H1 (cell line): ENCODE measurements around the gene RPL38. TPM values are rescaled to one million over a fixed set of nuclear protein-coding genes. Genes with fewer than 3 reads are reported as not detected.

Source experiments
- CTCF ChIA-PET: fragments of 300-600 bp; sonication (Branson Sonifier 250); formaldehyde crosslinking; loops from one replicate; lab custom pipeline; 2021; ENCODE audit not compliant: partially characterized antibody; lab: Charles Lee
- POLR2A ChIA-PET: fragments of 300-600 bp; sonication (Branson Sonifier 250); formaldehyde crosslinking; loops from one replicate; lab custom pipeline; 2021; ENCODE audit warnings: inconsistent platforms; ENCODE audit not compliant: partially characterized antibody; lab: Charles Lee
- DNase-seq, 2 experiments: peaks; one replicate each; pipeline versions ENCODE4 v3.0.0 to v3.0.0-alpha.2; 2010 to 2022; ENCODE audit warnings: low spot score in 2 of 2, low read depth in 1 of 2, mixed read lengths in 1 of 2
- FAIRE-seq: peaks from 2 replicates; lab custom pipeline; 2011; peaks lifted over from hg19 to GRCh38; lab: Jason Lieb, UNC
- H2AFZ ChIP-seq: 2 replicates; pipeline ENCODE4 v1.8.1; 2012; ENCODE audit warnings: low read length, inconsistent platforms
- H2AK5ac ChIP-seq: 2 replicates; pipeline ENCODE4 v1.6.1; 2013; ENCODE audit warnings: low read depth, low read length
- H2BK120ac ChIP-seq: replicated peaks from 2 replicates; pipeline ENCODE3; 2013; ENCODE audit warnings: low read depth, low read length, inconsistent platforms
- H2BK12ac ChIP-seq: 2 replicates; pipeline ENCODE4 v1.6.1; 2013; ENCODE audit warnings: low read depth, low read length
- H2BK15ac ChIP-seq: 2 replicates; pipeline ENCODE4 v1.6.1; 2013; ENCODE audit warnings: low read length
- H2BK20ac ChIP-seq: 2 replicates; pipeline ENCODE4 v1.6.1; 2013; ENCODE audit warnings: low read length
- H2BK5ac ChIP-seq: 2 replicates; pipeline ENCODE4 v1.6.1; 2013; ENCODE audit warnings: low read depth, low read length
- H3K14ac ChIP-seq: 2 replicates; pipeline ENCODE4 v1.6.1; 2013; ENCODE audit warnings: inconsistent platforms; ENCODE audit not compliant: insufficient read length
- H3K18ac ChIP-seq: 2 replicates; pipeline ENCODE4 v1.6.1; 2013; ENCODE audit warnings: low read length; ENCODE audit errors: extremely low read depth
- H3K23ac ChIP-seq: 2 replicates; pipeline ENCODE4 v1.6.1; 2013; ENCODE audit warnings: inconsistent platforms; ENCODE audit not compliant: insufficient read length
- H3K23me2 ChIP-seq: 2 replicates; pipeline ENCODE4 v1.6.1; 2013; ENCODE audit warnings: low read depth, low read length
- H3K27ac ChIP-seq: 2 replicates; pipeline ENCODE4 v1.6.1; 2011; ENCODE audit warnings: low read depth, low read length, inconsistent platforms
- H3K27me3 ChIP-seq, 4 experiments: replicated peaks in 1 of 4; 1 replicate in 1 of 4; 2 replicates in 3 of 4; pipeline versions ENCODE4 v1.6.1 to v1.8.1; 2011 to 2013; ENCODE audit warnings: low read length in 3 of 4, mild to moderate bottlenecking in 3 of 4, inconsistent platforms in 2 of 4, mixed read lengths in 2 of 4, moderate library complexity in 1 of 4; ENCODE audit not compliant: control insufficient read depth in 3 of 4, insufficient read depth in 3 of 4; ENCODE audit errors: extremely low read depth in 1 of 4
- H3K36me3 ChIP-seq, 4 experiments: 2 replicates each; pipeline versions ENCODE4 v1.6.1 to v1.8.1; 2011 to 2013; ENCODE audit warnings: mild to moderate bottlenecking in 4 of 4, low read length in 3 of 4, moderate library complexity in 2 of 4, control low read depth in 1 of 4, inconsistent platforms in 1 of 4; ENCODE audit not compliant: insufficient read depth in 4 of 4, control insufficient read depth in 2 of 4
- H3K4ac ChIP-seq: replicated peaks from 2 replicates; pipeline ENCODE3; 2013; ENCODE audit warnings: low read length, low read depth, mixed read lengths, inconsistent platforms; ENCODE audit not compliant: insufficient read length
- H3K4me1 ChIP-seq, 4 experiments: replicated peaks in 1 of 4; 1 replicate in 1 of 4; 2 replicates in 3 of 4; pipeline versions ENCODE4 v1.6.1 to v1.8.1; 2011 to 2013; ENCODE audit warnings: low read length in 3 of 4, inconsistent platforms in 2 of 4, mixed read lengths in 1 of 4; ENCODE audit not compliant: insufficient read depth in 4 of 4, control insufficient read depth in 3 of 4
- H3K4me2 ChIP-seq, 2 experiments: 2 replicates each; pipeline versions ENCODE4 v1.6.1 to v1.8.1; 2011 to 2013; ENCODE audit warnings: low read depth in 2 of 2, low read length in 2 of 2, control low read depth in 1 of 2, inconsistent platforms in 1 of 2, mild to moderate bottlenecking in 1 of 2; ENCODE audit not compliant: insufficient read depth in 1 of 2
- H3K4me3 ChIP-seq, 4 experiments: fragments of 200-600, 300-600 bp in 1 of 4; sonication (generic), shearing (Covaris generic), sonication (Bioruptor Twin) in 1 of 4; 2 replicates each; pipeline versions ENCODE4 v1.5.1 to v1.8.1; 2011 to 2016; ENCODE audit warnings: low read length in 4 of 4, low read depth in 3 of 4, control low read depth in 2 of 4, inconsistent platforms in 2 of 4, mild to moderate bottlenecking in 2 of 4, mixed read lengths in 1 of 4, moderate library complexity in 1 of 4; ENCODE audit not compliant: insufficient read depth in 2 of 4; ENCODE audit errors: extremely low read depth in 1 of 4
- H3K56ac ChIP-seq: replicated peaks from 2 replicates; pipeline ENCODE3; 2013; ENCODE audit warnings: low read depth, mild to moderate bottlenecking, mixed read lengths, low read length, inconsistent platforms; ENCODE audit not compliant: insufficient read length
- H3K79me1 ChIP-seq: 2 replicates; pipeline ENCODE4 v1.6.1; 2013; ENCODE audit warnings: low read depth, low read length, control low read depth
- H3K79me2 ChIP-seq, 2 experiments: 2 replicates each; pipeline versions ENCODE4 v1.6.1 to v1.8.1; 2012 to 2013; ENCODE audit warnings: low read length in 2 of 2, mild to moderate bottlenecking in 2 of 2, inconsistent platforms in 1 of 2; ENCODE audit not compliant: insufficient read depth in 2 of 2, control insufficient read depth in 1 of 2
- H3K9ac ChIP-seq, 4 experiments: replicated peaks in 1 of 4; 1 replicate in 1 of 4; 2 replicates in 3 of 4; pipeline versions ENCODE4 v1.6.1 to v1.8.1; 2011 to 2013; ENCODE audit warnings: low read depth in 3 of 4, low read length in 3 of 4, control low read depth in 2 of 4, mild to moderate bottlenecking in 2 of 4, moderate library complexity in 2 of 4, inconsistent platforms in 1 of 4; ENCODE audit errors: extremely low read depth in 1 of 4
- H3K9me3 ChIP-seq, 2 experiments: 2 replicates each; pipeline versions ENCODE4 v1.6.1 to v1.8.1; 2012 to 2013; ENCODE audit warnings: mild to moderate bottlenecking in 2 of 2, moderate library complexity in 2 of 2, control low read depth in 1 of 2, inconsistent platforms in 1 of 2, low read depth in 1 of 2, low read length in 1 of 2, mixed read lengths in 1 of 2; ENCODE audit not compliant: insufficient read depth in 2 of 2
- H4K20me1 ChIP-seq, 2 experiments: replicated peaks in 1 of 2; 2 replicates each; pipeline versions ENCODE3 to v1.8.1; 2011 to 2013; ENCODE audit warnings: inconsistent platforms in 2 of 2, low read length in 2 of 2, mild to moderate bottlenecking in 1 of 2; ENCODE audit not compliant: insufficient read depth in 2 of 2, control insufficient read depth in 1 of 2
- H4K5ac ChIP-seq: 2 replicates; pipeline ENCODE4 v1.6.1; 2013; ENCODE audit warnings: low read length, low read depth, mixed read lengths, inconsistent platforms; ENCODE audit not compliant: insufficient read length
- H4K8ac ChIP-seq: 2 replicates; pipeline ENCODE4 v1.8.0; 2013; ENCODE audit warnings: mild to moderate bottlenecking, moderate library complexity, low read length, inconsistent platforms; ENCODE audit not compliant: insufficient read depth; ENCODE audit errors: extremely low read depth
- H4K91ac ChIP-seq: replicated peaks from 2 replicates; pipeline ENCODE3; 2013; ENCODE audit warnings: low read length, mixed read lengths, inconsistent platforms; ENCODE audit not compliant: insufficient read length
- WGBS, 2 experiments: shearing (Covaris generic) in 1 of 2; methylation state at CpG; one replicate each; pipeline versions ENCODE4 v1.1.6 to v1.1.7; 2013 to 2015; ENCODE audit warnings: low lambda C conversion rate in 2 of 2, mixed read lengths in 2 of 2, inconsistent platforms in 1 of 2, low coverage in 1 of 2, missing lambda C conversion rate in 1 of 2; ENCODE audit not compliant: insufficient replicate concordance in 2 of 2, insufficient coverage in 1 of 2, insufficient read length in 1 of 2; ENCODE audit errors: extremely low coverage in 1 of 2, missing lambda C conversion rate in 1 of 2; 5-methylcytosine and 5-hydroxymethylcytosine counted together
- polyA plus RNA-seq, 7 experiments: library from polyadenylated mRNA; depleted of rRNA in 3 of 7; stranded (reverse) in 5 of 7; unstranded in 2 of 7; fragments of >200 nt in 5 of 7; fragments of 200-250 nt in 2 of 7; gene quantifications; 1 replicate in 5 of 7; 2 replicates in 1 of 7; 4 replicates in 1 of 7; pipeline versions ENCODE4 v1.2.1 to v1.2.3, GENCODE V29; 2011 to 2013; ENCODE audit warnings: missing spikeins in 2 of 7, mixed read lengths in 2 of 7
- total RNA-seq: library from RNA; stranded (reverse); fragmentation: NEBNext Ultra II Directional; extraction: Animal tissue kit (Norgen Biotek cat#: 25700); gene quantifications from 2 replicates; pipeline ENCODE4 v1.2.1, GENCODE V29; 2021

Gene RPL38
- total and polyA plus RNA-seq, 2 of the 8 experiments (the other 6 are each of a cell fraction or from before 2014, with no cell fraction given) = 412 to 1,195 TPM

GRCh38 chr17:74215342-74215727 is 11.9 kb downstream of the RPL38 start:
- H4K91ac ChIP-seq = no peak overlapping the region
- H4K5ac ChIP-seq = no peak overlapping the region
- no peak overlapping the region for H2AK5ac ChIP-seq
- H2BK12ac ChIP-seq = no peak overlapping the region
- no peak overlapping the region for H3K9ac ChIP-seq
- H3K23ac ChIP-seq = no peak overlapping the region
- H3K79me2 ChIP-seq = no peaks in the 10 kb centered on the region
- DNase-seq = no peak
- H3K27me3 ChIP-seq = peaks cover 2 to 20% (median 11%) of the 10 kb centered on the region in 4 experiments; a peak in 6 of 7 replicates
- no peak overlapping the region for H3K56ac ChIP-seq
- H3K4ac ChIP-seq = no peak overlapping the region
- H2BK5ac ChIP-seq = no peak overlapping the region
- peak overlapping the region; percentile 7; the same call in 1 of the 2 replicates for H4K8ac ChIP-seq
- H3K23me2 ChIP-seq = peaks cover 21% of the 10 kb centered on the region
- no peaks in the 10 kb centered on the region; the same call in 1 of the 2 replicates for H3K79me1 ChIP-seq
- H3K9me3 ChIP-seq = no peaks in the 10 kb centered on the region
- no peak overlapping the region for H3K18ac ChIP-seq
- POLR2A ChIA-PET = interaction anchor here (3.8 kb wide), 1 partner anchor 11 kb away, joined by 65 read pairs; the partner anchor contains the start of gene RPL38
- no peak overlapping the region for H2BK20ac ChIP-seq
- H2BK120ac ChIP-seq = no peak overlapping the region
- H2BK15ac ChIP-seq = no peak overlapping the region
- no peak overlapping the region for H3K4me3 ChIP-seq
- peaks cover 0 to under 1% (median under 1%) of the 10 kb centered on the region in 4 experiments; a peak in 2 of 8 replicates for H3K36me3 ChIP-seq
- H4K20me1 ChIP-seq = peaks cover 3 to 8% of the 10 kb centered on the region in 2 experiments
- peaks cover 5 to 21% (median 19%) of the 10 kb centered on the region in 4 experiments for H3K4me1 ChIP-seq
- CTCF ChIA-PET = interaction anchor here (1.4 to 1.5 kb wide), 2 partner anchors 8 to 16 kb away, joined by 4 to 6 read pairs; no protein-coding TSS in a partner anchor
- H3K4me2 ChIP-seq = no peak overlapping the region
- FAIRE-seq = no peak
- H2AFZ ChIP-seq = no peak overlapping the region
- no peak overlapping the region for H3K14ac ChIP-seq
- no peak overlapping the region for H3K27ac ChIP-seq
- 84% methylated on average over 6 of the region's 6 CpGs; no CpG with 5 or more reads in 1 of the 2 experiments for WGBS, 2 experiments
